ENCODE measurements around the gene MBD3L2B.

- TF ChIP-seq POLR2A (IDR thresholded peaks at IDR 0.05) (no peak), CTCF (IDR thresholded peaks at IDR 0.05) (no peak)
Observed at GRCh38 chr19:7018828-7019227, 2.4 kb downstream of the MBD3L2B start.

Measured in body of pancreas (tissue), 4 donors.